Muscle of back (tissue), 11 donors: Measurements from ENCODE around the gene FAM222B. TPM values are rescaled to one million over a fixed set of nuclear protein-coding genes. Genes with fewer than 3 reads are reported as not detected.
"Not testable (repeated sequence)": the region's sequence is repeated elsewhere in the genome, so short reads cannot be mapped to it uniquely, and the experiment has no call there.

Experiments
- DNase-seq, 3 donors: peaks; one replicate each; pipeline versions ENCODE4 v3.0.0 to v3.0.0-alpha.2; 2013
- polyA plus RNA-seq, 10 donors: library from polyadenylated mRNA; unstranded; fragments of 120-200 nt; gene quantifications; one replicate each; pipeline ENCODE4 v1.2.1, GENCODE V29; 2013; ENCODE audit not compliant: insufficient read length in 10 of 10

Gene FAM222B
- polyA plus RNA-seq, 10 donors, result 11.2 to 14.1 (median 13.2) TPM

- DNase-seq, result no peak
Observed at GRCh38 chr17:28846231-28846630, 3.6 kb upstream of the FAM222B start.

GRCh38 chr17:28843816-28844148, 1.2 kb upstream of the FAM222B start:
- DNase-seq, result no peak

- DNase-seq, result no peak
Observed at GRCh38 chr17:28841901-28842281, 699 bp downstream of the FAM222B start.

- DNase-seq, result no peak
Observed at GRCh38 chr17:28839221-28839620, 3.4 kb downstream of the FAM222B start.

GRCh38 chr17:28836541-28836940, 6.0 kb downstream of the FAM222B start:
- DNase-seq, result not testable (repeated sequence)

GRCh38 chr17:28834420-28834819, 8.2 kb downstream of the FAM222B start:
- no peak for DNase-seq

- DNase-seq, result no peak
Observed at GRCh38 chr17:28828294-28829040, 14.1 kb downstream of the FAM222B start.

- DNase-seq, result no peak
Observed at GRCh38 chr17:28827672-28828071, 14.9 kb downstream of the FAM222B start.

- no peak for DNase-seq
Observed at GRCh38 chr17:28819582-28819981, 23.0 kb downstream of the FAM222B start.

GRCh38 chr17:28818819-28819221, 23.8 kb downstream of the FAM222B start:
- no peak for DNase-seq

- no peak for DNase-seq
Observed at GRCh38 chr17:28816540-28816939, 26.1 kb downstream of the FAM222B start.

- DNase-seq, result peak in 1 of 3 donors; percentile 45
Observed at GRCh38 chr17:28812748-28813377, 29.7 kb downstream of the FAM222B start.

GRCh38 chr17:28812091-28812747, 30.4 kb downstream of the FAM222B start:
- DNase-seq, result peak; percentile 96 to 98 (median 97)

GRCh38 chr17:28811651-28812090, 30.9 kb downstream of the FAM222B start:
- DNase-seq, result peak in 2 of 3 donors; percentile 5 to 21

- no peak for DNase-seq
Observed at GRCh38 chr17:28810437-28810836, 32.2 kb downstream of the FAM222B start.

- peak in 2 of 3 donors; percentile 11 to 27 for DNase-seq
Observed at GRCh38 chr17:28807925-28808634, 34.5 kb downstream of the FAM222B start.

- DNase-seq, result no peak
Observed at GRCh38 chr17:28796062-28796461, 46.5 kb downstream of the FAM222B start.

GRCh38 chr17:28794846-28795441, 47.6 kb downstream of the FAM222B start:
- not testable (repeated sequence) for DNase-seq

GRCh38 chr17:28792877-28793661, 49.5 kb downstream of the FAM222B start:
- no peak for DNase-seq

GRCh38 chr17:28788100-28788499, 54.5 kb downstream of the FAM222B start:
- no peak for DNase-seq

GRCh38 chr17:28783161-28783560, 59.4 kb downstream of the FAM222B start:
- no peak for DNase-seq
